ENCODE data around the gene PTTG1IP.
A peak's percentile ranks its signal among the peaks of the same experiment; 100 is the strongest.

PTTG1IP gene

DNA sequence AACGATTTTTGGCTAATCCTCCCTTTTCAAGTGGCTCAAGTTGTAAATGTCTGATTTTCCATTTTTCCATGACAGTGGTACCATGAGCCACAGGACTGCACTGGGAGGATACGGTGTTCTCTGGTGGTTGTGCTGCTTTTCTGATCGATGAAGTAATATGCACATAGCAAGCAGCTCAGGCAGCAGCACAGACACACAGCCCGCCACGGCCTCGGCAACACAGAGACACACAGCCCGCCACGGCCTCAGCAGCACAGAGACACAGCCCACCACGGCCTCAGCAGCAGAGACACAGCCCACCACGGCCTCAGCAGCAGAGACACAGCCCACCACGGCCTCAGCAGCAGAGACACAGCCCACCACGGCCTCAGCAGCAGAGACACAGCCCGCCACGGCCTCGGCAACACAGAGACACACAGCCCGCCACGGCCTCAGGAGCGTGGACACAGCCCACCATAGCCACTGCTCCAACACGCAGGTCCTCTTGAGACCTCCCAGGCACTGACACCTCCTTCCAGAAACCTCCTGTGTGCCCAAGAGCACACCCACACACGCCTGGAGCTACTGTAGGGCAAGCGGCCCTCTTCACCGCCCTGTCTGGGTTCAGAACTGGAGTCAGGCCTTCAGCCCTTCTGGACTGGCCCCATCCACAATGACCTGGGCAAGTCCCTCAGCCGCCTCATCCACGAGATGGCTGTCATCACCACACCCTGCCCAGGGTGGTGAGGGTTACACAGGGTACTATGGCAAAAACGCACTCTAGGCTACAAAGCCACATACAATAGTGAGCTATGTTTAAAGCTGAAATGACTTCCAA, 10.4 kb downstream of the PTTG1IP start:
- Histone ChIP-seq H3K36me3 (peaks cover 79% of the 10 kb centered on the region), H3K27me3 (no peaks in the 10 kb centered on the region), H3K27ac (no peak overlapping the region), H3K4me1 (ENCODE audit: control insufficient read depth in 1 of 2, insufficient read depth in 1 of 2, low read depth in 1 of 2, low read length in 1 of 2) (peaks cover 25 to 29% of the 10 kb centered on the region in 2 experiments), H3K9me3 (no peaks in the 10 kb centered on the region), H3K4me3 (ENCODE audit: low read depth in 1 of 2, low read length in 1 of 2) (no peak overlapping the region)
- TF ChIP-seq, protein P1, sequence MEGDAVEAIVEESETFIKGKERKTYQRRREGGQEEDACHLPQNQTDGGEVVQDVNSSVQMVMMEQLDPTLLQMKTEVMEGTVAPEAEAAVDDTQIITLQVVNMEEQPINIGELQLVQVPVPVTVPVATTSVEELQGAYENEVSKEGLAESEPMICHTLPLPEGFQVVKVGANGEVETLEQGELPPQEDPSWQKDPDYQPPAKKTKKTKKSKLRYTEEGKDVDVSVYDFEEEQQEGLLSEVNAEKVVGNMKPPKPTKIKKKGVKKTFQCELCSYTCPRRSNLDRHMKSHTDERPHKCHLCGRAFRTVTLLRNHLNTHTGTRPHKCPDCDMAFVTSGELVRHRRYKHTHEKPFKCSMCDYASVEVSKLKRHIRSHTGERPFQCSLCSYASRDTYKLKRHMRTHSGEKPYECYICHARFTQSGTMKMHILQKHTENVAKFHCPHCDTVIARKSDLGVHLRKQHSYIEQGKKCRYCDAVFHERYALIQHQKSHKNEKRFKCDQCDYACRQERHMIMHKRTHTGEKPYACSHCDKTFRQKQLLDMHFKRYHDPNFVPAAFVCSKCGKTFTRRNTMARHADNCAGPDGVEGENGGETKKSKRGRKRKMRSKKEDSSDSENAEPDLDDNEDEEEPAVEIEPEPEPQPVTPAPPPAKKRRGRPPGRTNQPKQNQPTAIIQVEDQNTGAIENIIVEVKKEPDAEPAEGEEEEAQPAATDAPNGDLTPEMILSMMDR (IDR thresholded peaks at IDR 0.05), result no peak

DNA sequence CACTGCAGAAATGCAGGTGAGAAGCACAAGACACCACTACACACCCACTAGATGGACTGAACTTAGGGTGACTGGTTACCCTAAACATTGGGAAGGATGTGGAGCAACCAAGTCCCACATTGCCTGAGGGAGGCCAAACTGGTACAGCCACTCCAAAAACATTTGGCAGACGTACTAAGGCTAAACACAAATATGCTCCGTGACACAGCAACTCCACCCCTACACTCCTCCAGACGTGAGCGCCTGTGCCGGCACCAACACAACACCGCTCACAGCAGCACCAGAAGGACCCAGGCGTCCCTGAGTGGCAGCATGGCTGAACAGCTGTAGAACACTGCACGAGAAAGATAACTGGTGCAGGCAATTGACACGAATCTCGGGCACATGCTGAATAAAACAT, 14.7 kb downstream of the PTTG1IP start:
- H3K4me1 ChIP-seq (ENCODE audit: control insufficient read depth in 1 of 2, insufficient read depth in 1 of 2, low read depth in 1 of 2, low read length in 1 of 2), result peaks cover 17 to 19% of the 10 kb centered on the region in 2 experiments
- H3K27ac ChIP-seq, result peak overlapping the region; percentile 20
- H3K9me3 ChIP-seq, result no peaks in the 10 kb centered on the region
- no peaks in the 10 kb centered on the region for H3K27me3 ChIP-seq
- peaks cover 98% of the 10 kb centered on the region for H3K36me3 ChIP-seq
- TF ChIP-seq, protein P1 (IDR thresholded peaks at IDR 0.05), result no peak
- no peak overlapping the region for H3K4me3 ChIP-seq (ENCODE audit: low read depth in 1 of 2, low read length in 1 of 2)

DNA sequence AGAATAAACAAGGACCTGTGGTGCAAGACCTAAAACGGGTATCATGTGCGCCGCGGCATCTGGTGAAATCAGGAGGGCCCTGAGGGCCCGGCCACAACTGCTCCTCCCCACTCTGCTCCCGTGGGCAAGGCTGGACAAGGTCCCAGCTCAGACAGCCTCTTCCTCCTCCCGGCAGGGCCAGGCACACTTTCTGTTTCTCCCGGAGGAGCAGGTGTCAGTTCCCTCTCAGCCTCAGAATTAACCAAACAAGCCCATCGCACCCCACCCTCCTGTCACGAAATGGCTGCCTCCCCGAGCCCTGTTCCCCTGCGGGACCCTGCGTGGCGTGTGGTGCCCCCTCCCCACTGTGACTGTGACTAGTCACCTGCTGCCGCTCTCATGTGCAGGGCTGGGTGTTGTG, 15.2 kb downstream of the PTTG1IP start:
- TF ChIP-seq, protein P1 (IDR thresholded peaks at IDR 0.05), result no peak
- Histone ChIP-seq H3K27ac (peak overlapping the region; percentile 20), H3K36me3 (peaks cover 98% of the 10 kb centered on the region)

DNA sequence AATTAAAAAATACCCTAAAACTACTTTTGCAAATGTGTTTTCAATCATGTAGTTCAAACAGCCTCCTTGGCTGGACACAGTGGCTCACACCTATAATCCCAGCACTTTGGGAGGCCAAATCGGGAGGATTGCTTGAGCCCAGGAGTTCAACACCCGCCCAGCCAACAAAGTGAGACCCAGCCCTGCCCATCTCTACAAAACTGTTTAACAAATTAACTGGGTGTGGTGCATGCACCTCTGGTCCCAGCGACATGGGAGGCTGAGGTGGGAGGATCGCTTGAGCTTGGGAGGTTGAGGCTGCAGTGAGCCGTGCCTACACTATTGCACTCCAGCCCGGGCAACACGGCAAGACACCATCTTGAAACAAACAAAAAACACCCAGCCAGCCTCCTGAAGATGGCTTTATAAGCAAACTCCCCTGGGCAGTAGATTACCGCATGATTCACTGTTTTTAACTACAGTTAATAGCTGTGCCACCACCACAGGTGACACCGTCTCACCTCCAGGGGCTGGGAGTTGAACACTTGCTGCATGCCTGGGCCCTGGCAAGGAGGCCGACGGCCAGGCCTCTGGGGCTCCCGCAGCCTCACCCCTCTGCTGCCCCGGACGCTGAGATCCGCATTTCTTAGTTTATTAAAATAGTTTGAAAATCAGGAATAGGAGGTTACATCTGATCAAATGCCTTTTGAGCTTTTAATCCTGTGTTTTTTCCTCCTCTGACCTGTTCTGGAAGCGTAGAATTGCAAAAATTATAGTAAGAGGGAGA, 16.2 kb downstream of the PTTG1IP start:
- TF ChIP-seq, protein P1 (IDR thresholded peaks at IDR 0.05), result no peak
- Histone ChIP-seq H3K36me3 (peaks cover 99% of the 10 kb centered on the region), H3K4me1 (ENCODE audit: control insufficient read depth in 1 of 2, insufficient read depth in 1 of 2, low read depth in 1 of 2, low read length in 1 of 2) (peaks cover 17 to 19% of the 10 kb centered on the region in 2 experiments), H3K4me3 (ENCODE audit: low read depth in 1 of 2, low read length in 1 of 2) (no peak overlapping the region), H3K27me3 (no peaks in the 10 kb centered on the region), H3K9me3 (no peaks in the 10 kb centered on the region), H3K27ac (peak overlapping the region; percentile 20)

More for the DNA sequence above, 15.2 kb downstream of the PTTG1IP start:
- Histone ChIP-seq H3K4me1 (ENCODE audit: control insufficient read depth in 1 of 2, insufficient read depth in 1 of 2, low read depth in 1 of 2, low read length in 1 of 2) (peaks cover 17 to 19% of the 10 kb centered on the region in 2 experiments), H3K27me3 (no peaks in the 10 kb centered on the region), H3K9me3 (no peaks in the 10 kb centered on the region), H3K4me3 (ENCODE audit: low read depth in 1 of 2, low read length in 1 of 2) (no peak overlapping the region)

DNA sequence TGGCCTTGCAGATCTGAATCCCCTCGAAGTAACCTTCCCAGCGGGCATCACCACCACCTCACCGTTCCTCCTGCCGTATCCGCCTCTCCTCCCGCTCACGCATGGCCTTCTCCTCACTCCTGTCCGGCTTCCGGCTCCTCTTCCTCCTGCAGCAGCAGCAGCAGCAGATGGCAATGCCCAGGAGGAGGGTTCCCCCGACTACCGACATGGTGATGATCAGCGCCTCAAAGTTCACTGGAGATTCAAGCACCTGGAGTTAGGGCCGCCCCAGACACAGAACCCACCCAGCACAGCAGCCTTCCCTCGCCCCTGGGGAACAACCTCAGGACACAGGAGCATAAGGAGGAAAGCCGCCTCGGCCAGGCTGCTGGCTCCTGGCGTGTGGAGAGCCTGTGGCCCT, 17.4 kb downstream of the PTTG1IP start:
- H3K27ac ChIP-seq, result no peak overlapping the region
- H3K36me3 ChIP-seq, result peaks cover 98% of the 10 kb centered on the region
- no peak overlapping the region for H3K4me3 ChIP-seq (ENCODE audit: low read depth in 1 of 2, low read length in 1 of 2)
- TF ChIP-seq, protein P1 (IDR thresholded peaks at IDR 0.05), result no peak
- peaks cover 17 to 19% of the 10 kb centered on the region in 2 experiments for H3K4me1 ChIP-seq (ENCODE audit: control insufficient read depth in 1 of 2, insufficient read depth in 1 of 2, low read depth in 1 of 2, low read length in 1 of 2)
- H3K27me3 ChIP-seq, result no peaks in the 10 kb centered on the region
- no peaks in the 10 kb centered on the region for H3K9me3 ChIP-seq

Measured in neutrophil (primary cell).